ENCODE data around the gene TRPC4. TPM values are rescaled to one million over a fixed set of nuclear protein-coding genes. Genes with fewer than 3 reads are reported as not detected.

Gene TRPC4
- total RNA-seq, 1 donor from 2014 or later, result 2.6 TPM

- H3K36me3 ChIP-seq (ENCODE audit: control insufficient read depth, insufficient read depth, low read length), result no peaks in the 10 kb centered on the region
- TF ChIP-seq CTCF (IDR thresholded peaks at IDR 0.05; ENCODE audit: insufficient read depth, low read length, poor library complexity, severe bottlenecking), result no peak
- DNase-seq (ENCODE audit: low read depth), result no peak
- no peaks in the 10 kb centered on the region for H3K27me3 ChIP-seq (ENCODE audit: control insufficient read depth, insufficient read depth, low read length)
- no peak overlapping the region for H3K4me3 ChIP-seq (ENCODE audit: low read depth, low read length)
These were observed 139.7 kb downstream of the TRPC4 start for GRCh38 chr13:37729876-37730275.

- no peaks in the 10 kb centered on the region for H3K36me3 ChIP-seq (ENCODE audit: control insufficient read depth, insufficient read depth, low read length)
- no peaks in the 10 kb centered on the region for H3K27me3 ChIP-seq (ENCODE audit: control insufficient read depth, insufficient read depth, low read length)
- no peak for TF ChIP-seq CTCF (IDR thresholded peaks at IDR 0.05; ENCODE audit: insufficient read depth, low read length, poor library complexity, severe bottlenecking)
- DNase-seq (ENCODE audit: low read depth), result no peak
- no peak overlapping the region for H3K4me3 ChIP-seq (ENCODE audit: low read depth, low read length)
These were observed 153.0 kb downstream of the TRPC4 start for GRCh38 chr13:37716420-37717195.

GRCh38 chr13:37715606-37716015, 154.0 kb downstream of the TRPC4 start:
- Histone ChIP-seq H3K4me3 (ENCODE audit: low read depth, low read length) (no peak overlapping the region), H3K36me3 (ENCODE audit: control insufficient read depth, insufficient read depth, low read length) (no peaks in the 10 kb centered on the region), H3K27me3 (ENCODE audit: control insufficient read depth, insufficient read depth, low read length) (no peaks in the 10 kb centered on the region)
- no peak for TF ChIP-seq CTCF (IDR thresholded peaks at IDR 0.05; ENCODE audit: insufficient read depth, low read length, poor library complexity, severe bottlenecking)
- peak; percentile 9 for DNase-seq (ENCODE audit: low read depth)

GRCh38 chr13:37709318-37709717, 160.3 kb downstream of the TRPC4 start:
- no peaks in the 10 kb centered on the region for H3K27me3 ChIP-seq (ENCODE audit: control insufficient read depth, insufficient read depth, low read length)
- TF ChIP-seq CTCF (IDR thresholded peaks at IDR 0.05; ENCODE audit: insufficient read depth, low read length, poor library complexity, severe bottlenecking), result no peak
- DNase-seq (ENCODE audit: low read depth), result no peak
- H3K36me3 ChIP-seq (ENCODE audit: control insufficient read depth, insufficient read depth, low read length), result no peaks in the 10 kb centered on the region
- no peak overlapping the region for H3K4me3 ChIP-seq (ENCODE audit: low read depth, low read length)

GRCh38 chr13:37707739-37708500, 161.7 kb downstream of the TRPC4 start:
- H3K4me3 ChIP-seq (ENCODE audit: low read depth, low read length), result no peak overlapping the region

More at GRCh38 chr13:37707739-37708500, 161.7 kb downstream of the TRPC4 start:
- TF ChIP-seq CTCF (IDR thresholded peaks at IDR 0.05; ENCODE audit: insufficient read depth, low read length, poor library complexity, severe bottlenecking), result no peak
- no peaks in the 10 kb centered on the region for H3K27me3 ChIP-seq (ENCODE audit: control insufficient read depth, insufficient read depth, low read length)
- no peak for DNase-seq (ENCODE audit: low read depth)
- H3K36me3 ChIP-seq (ENCODE audit: control insufficient read depth, insufficient read depth, low read length), result no peaks in the 10 kb centered on the region
